ENCODE results near the gene CYBC1. TPM values are rescaled to one million over a fixed set of nuclear protein-coding genes. Genes with fewer than 3 reads are reported as not detected.
A peak's percentile ranks its signal among the peaks of the same experiment; 100 is the strongest.
"Not testable (repeated sequence)": the region's sequence is repeated elsewhere in the genome, so short reads cannot be mapped to it uniquely, and the experiment has no call there.

Gene CYBC1
- total RNA-seq, 2 experiments from 2014 or later = 301 to 323 TPM

GRCh38 chr17:82465023-82465603, 14.6 kb upstream of the CYBC1 start:
- Mint-ChIP-seq H3K36me3 (peaks cover 44% of the 10 kb centered on the region), H3K27ac (no peak overlapping the region), H3K9me3 (no peaks in the 10 kb centered on the region), H3K4me3 (no peak overlapping the region), H3K4me1 (peaks cover 23% of the 10 kb centered on the region), H3K27me3 (no peaks in the 10 kb centered on the region)
- DNase-seq = no peak
- POLR2A ChIA-PET = no interaction called here
- ATAC-seq (ENCODE audit: low read depth) = no peak

DNA sequence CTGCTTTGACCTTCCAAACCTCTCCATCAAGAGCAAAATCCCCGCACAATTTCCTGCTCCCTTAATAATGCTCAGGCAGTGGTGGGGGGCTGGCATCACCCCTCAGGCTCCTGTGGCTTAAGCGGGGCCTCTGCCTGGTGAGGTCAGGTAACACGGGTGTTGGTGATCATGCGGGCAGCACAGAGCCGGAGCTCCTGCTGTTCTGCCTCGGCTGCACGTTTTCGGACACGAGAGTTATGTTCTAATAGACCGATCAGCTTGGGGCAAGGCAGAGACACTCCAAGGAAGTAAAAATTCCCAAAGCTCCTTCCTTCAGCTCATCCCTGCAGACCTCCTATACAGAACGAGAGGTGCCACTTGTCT, 14.0 kb upstream of the CYBC1 start:
- peaks cover 43% of the 10 kb centered on the region for H3K36me3 Mint-ChIP-seq
- peaks cover 23% of the 10 kb centered on the region for H3K4me1 Mint-ChIP-seq
- DNase-seq (no peak), ATAC-seq (ENCODE audit: low read depth) (no peak)
- H3K27me3 Mint-ChIP-seq = no peaks in the 10 kb centered on the region
- no peaks in the 10 kb centered on the region for H3K9me3 Mint-ChIP-seq
- POLR2A ChIA-PET = interaction anchor here (0.6 kb wide), 1 partner anchor 44 kb away, joined by 3 read pairs; no protein-coding TSS in a partner anchor
- no peak overlapping the region for H3K27ac Mint-ChIP-seq
- no peak overlapping the region for H3K4me3 Mint-ChIP-seq

DNA sequence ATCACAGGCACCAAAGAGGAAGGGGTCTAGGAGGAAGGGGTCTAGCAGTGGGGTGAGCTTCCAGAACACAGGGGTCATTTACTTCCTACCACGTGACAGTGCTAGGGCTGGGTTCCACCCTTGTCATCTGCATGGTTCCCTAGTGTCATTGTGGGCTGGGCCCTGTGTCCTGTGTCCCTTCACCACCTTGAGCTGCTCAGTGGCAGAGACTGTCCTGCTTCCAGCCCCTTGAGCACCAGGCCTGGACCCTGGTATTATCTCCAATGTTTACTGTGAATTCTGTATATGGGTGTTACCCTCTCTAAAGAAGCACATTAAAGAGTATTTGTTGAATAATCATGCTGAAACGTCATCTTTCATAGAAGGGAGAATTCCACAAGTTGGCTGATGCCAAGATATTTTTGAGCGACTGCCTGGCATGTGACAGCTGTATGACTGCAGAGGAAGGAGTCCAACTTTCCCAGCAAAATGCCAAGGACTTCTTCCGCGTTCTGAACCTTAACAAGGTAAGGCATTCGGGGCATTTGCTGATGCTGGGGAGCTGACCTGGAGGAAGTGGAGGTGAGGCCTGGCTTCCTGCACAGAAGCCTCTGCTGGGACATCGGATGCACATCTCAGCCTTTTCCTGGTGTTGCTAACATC, 13.5 kb upstream of the CYBC1 start:
- Mint-ChIP-seq H3K9me3 (no peaks in the 10 kb centered on the region), H3K36me3 (peaks cover 42% of the 10 kb centered on the region), H3K4me3 (no peak overlapping the region)

GRCh38 chr17:82463391-82463790, 12.8 kb upstream of the CYBC1 start:
- peaks cover 35% of the 10 kb centered on the region for H3K36me3 Mint-ChIP-seq
- H3K4me1 Mint-ChIP-seq = peaks cover 23% of the 10 kb centered on the region
- no peaks in the 10 kb centered on the region for H3K27me3 Mint-ChIP-seq
- POLR2A ChIA-PET = interaction anchor here (1.1 kb wide), 1 partner anchor 14 kb away, joined by 3 read pairs; no protein-coding TSS in a partner anchor
- DNase-seq (no peak), ATAC-seq (ENCODE audit: low read depth) (no peak)
- H3K27ac Mint-ChIP-seq = peak overlapping the region; percentile 17
- H3K9me3 Mint-ChIP-seq = no peaks in the 10 kb centered on the region
- H3K4me3 Mint-ChIP-seq = no peak overlapping the region

More for the DNA sequence above, 13.5 kb upstream of the CYBC1 start:
- no peak for DNase-seq
- no peak for ATAC-seq (ENCODE audit: low read depth)
- POLR2A ChIA-PET = interaction anchor here (0.6 kb wide), 1 partner anchor 45 kb away, joined by 3 read pairs; no protein-coding TSS in a partner anchor
- H3K27me3 Mint-ChIP-seq = no peaks in the 10 kb centered on the region
- no peak overlapping the region for H3K27ac Mint-ChIP-seq
- H3K4me1 Mint-ChIP-seq = peaks cover 27% of the 10 kb centered on the region

- ATAC-seq (ENCODE audit: low read depth) (no peak), DNase-seq (no peak)
- H3K9me3 Mint-ChIP-seq = no peaks in the 10 kb centered on the region
- no peak overlapping the region for H3K4me3 Mint-ChIP-seq
- H3K27me3 Mint-ChIP-seq = no peaks in the 10 kb centered on the region
- POLR2A ChIA-PET = interaction anchor here (1.1 to 1.4 kb wide), 2 partner anchors 12 kb away, joined by 3 to 4 read pairs; no protein-coding TSS in a partner anchor
- H3K4me1 Mint-ChIP-seq = peaks cover 33% of the 10 kb centered on the region
- peaks cover 34% of the 10 kb centered on the region for H3K36me3 Mint-ChIP-seq
- H3K27ac Mint-ChIP-seq = peak overlapping the region; percentile 61
Observed at GRCh38 chr17:82461827-82462524, 11.4 kb upstream of the CYBC1 start.

DNA sequence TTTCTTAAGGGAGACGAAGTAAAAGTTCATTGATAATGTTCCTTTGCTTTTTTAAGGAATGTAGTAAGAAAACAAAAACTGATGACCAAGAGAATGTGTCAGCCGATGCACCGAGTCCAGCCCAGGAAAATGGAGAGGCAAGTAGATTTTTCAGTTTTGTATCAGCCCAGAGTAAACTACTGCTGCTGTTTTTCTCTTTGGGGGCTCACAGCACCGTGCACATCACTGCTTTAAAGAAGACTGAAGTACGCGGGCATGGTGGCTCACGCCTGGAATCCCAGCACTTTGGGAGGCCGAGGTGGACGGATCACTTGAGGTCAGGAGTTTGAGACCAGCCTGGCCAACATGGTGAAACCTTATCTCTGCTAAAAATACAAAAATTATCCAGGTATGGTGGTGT, 9.4 kb upstream of the CYBC1 start:
- DNase-seq; H3K27ac Mint-ChIP-seq; ATAC-seq (ENCODE audit: low read depth); H3K9me3 Mint-ChIP-seq; H3K27me3 Mint-ChIP-seq: not testable (repeated sequence)
- Mint-ChIP-seq H3K4me3 (peak overlapping the region; percentile 79), H3K4me1 (peaks cover 34% of the 10 kb centered on the region), H3K36me3 (peaks cover 28% of the 10 kb centered on the region)
- POLR2A ChIA-PET = interaction anchor here (0.6 to 1.0 kb wide), 3 partner anchors 10 to 29 kb away, joined by 3 to 4 read pairs (median 3); no protein-coding TSS in a partner anchor

DNA sequence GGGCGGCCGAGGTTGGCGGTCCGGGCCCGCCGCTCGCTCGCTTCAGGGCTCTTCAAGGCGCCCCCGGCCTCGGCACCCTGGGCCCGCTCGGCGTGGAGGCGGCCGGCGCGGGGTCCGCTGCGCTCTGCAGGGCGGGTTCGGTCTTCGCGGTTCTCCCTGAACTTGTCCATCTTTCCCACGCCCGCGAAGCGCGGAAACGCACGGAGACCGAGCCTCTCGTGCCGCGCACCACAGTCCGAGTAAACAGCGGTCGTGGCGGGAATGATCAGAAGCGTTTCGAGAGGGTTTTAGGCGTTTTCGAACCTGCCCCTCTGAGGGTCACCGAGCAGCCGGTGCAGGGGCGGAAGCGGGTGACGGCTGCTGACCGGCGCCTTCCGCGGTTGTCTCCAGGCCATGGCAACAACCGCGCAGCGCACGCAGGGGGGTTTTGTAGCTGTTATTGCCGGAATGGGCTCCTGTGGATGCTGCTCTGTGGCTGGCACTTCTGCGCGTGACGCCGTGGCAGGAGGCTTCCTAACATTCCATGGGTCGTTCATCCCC, 8.4 kb upstream of the CYBC1 start:
- Mint-ChIP-seq H3K36me3 (peaks cover 29% of the 10 kb centered on the region), H3K4me1 (peaks cover 32% of the 10 kb centered on the region), H3K27me3 (no peaks in the 10 kb centered on the region), H3K27ac (peak overlapping the region; percentile 88), H3K4me3 (peak overlapping the region; percentile 79), H3K9me3 (no peaks in the 10 kb centered on the region)
- POLR2A ChIA-PET = interaction anchor here (1.0 kb wide), 1 partner anchor 9 kb away, joined by 4 read pairs; no protein-coding TSS in a partner anchor
- ATAC-seq (ENCODE audit: low read depth) = no peak
- DNase-seq = no peak

GRCh38 chr17:82458179-82458884, 7.8 kb upstream of the CYBC1 start, which contains the start of gene NARF:
Gene NARF (plus strand): TSS chr17:82458741. CDS start chr17:82458804, 63 bp downstream.
- Mint-ChIP-seq H3K27ac (peak within 1 kb of the TSS; percentile 95), H3K4me1 (peaks cover 32% of the 10 kb centered on the region), H3K27me3 (no peaks in the 10 kb centered on the region), H3K9me3 (no peaks in the 10 kb centered on the region), H3K36me3 (peaks cover 25% of the 10 kb centered on the region), H3K4me3 (peak within 1 kb of the TSS; percentile 79)
- DNase-seq (peak; percentile 96), ATAC-seq (ENCODE audit: low read depth) (peak; percentile 97)
- POLR2A ChIA-PET = interaction anchor here (0.5 to 1.7 kb wide), 9 partner anchors 9 to 405 kb away, joined by 3 to 17 read pairs (median 3); partner anchors contain the start of gene CD7

DNA sequence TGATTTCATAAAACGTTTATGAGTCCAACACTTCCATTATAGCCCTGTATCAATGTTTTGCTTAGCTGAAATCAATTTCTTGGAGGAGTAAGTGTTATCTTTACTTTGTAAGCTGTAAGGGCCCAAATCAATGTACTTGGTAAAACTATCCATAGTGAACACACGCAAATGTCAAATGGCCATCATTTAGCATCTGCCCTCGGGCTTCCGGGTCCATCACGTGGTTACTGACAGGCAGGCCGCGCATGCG, 7.3 kb upstream of the CYBC1 start:
- H3K9me3 Mint-ChIP-seq = no peaks in the 10 kb centered on the region
- H3K27me3 Mint-ChIP-seq = no peaks in the 10 kb centered on the region
- ATAC-seq (ENCODE audit: low read depth) (no peak), DNase-seq (no peak)
- POLR2A ChIA-PET = interaction anchor here (0.5 to 1.7 kb wide), 9 partner anchors 8 to 406 kb away, joined by 3 to 17 read pairs (median 3); partner anchors contain the start of gene CD7
- H3K27ac Mint-ChIP-seq = peak overlapping the region; percentile 95
- peak overlapping the region; percentile 79 for H3K4me3 Mint-ChIP-seq
- peaks cover 31% of the 10 kb centered on the region for H3K4me1 Mint-ChIP-seq
- peaks cover 26% of the 10 kb centered on the region for H3K36me3 Mint-ChIP-seq

DNA sequence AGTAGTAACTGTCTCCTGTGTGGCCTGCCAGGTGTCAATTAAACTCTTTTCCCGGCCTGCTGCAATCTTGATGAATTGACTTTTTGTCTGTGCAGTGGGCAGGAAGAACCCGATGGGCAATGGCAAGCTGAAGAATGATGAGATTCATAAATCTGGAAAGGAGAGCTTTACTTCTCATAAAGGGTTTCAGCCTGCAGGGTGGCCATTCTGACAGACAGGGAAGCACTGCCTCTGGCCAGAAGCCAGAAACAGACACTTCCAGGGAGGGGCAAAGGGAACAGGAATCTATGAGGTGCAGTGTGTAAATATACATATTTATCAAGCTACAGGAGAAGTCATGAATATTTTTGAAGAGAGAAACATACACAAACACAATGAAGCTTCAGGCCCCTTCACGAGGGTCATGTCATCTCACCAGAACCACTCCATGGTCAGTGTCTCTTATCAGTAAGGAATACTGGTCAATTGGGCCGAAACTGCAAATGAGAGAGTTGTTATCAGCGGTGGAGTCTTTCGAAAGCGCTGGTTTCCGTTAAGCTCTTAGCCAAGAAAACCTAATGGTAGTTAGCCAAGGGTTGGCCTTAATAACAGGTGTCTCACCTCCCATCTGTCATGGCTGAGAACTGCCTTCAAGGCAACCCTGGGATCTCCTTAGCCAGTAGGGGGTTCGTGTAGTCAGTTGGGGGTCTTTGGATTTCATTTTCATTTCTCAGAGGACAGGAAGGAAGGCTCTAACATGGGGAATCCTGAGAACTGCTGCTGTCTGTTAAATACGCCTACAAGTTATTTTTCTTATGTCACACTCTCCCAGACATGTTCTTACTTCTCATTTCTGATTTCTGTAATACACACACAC, 6.7 kb upstream of the CYBC1 start:
- POLR2A ChIA-PET = interaction anchor here (0.5 to 1.7 kb wide), 10 partner anchors 8 to 160 kb away, joined by 3 to 17 read pairs (median 4); partner anchors contain the start of gene CD7
- Mint-ChIP-seq H3K4me1 (peaks cover 30% of the 10 kb centered on the region), H3K27ac (peak overlapping the region; percentile 95)

GRCh38 chr17:82453706-82454105, 3.2 kb upstream of the CYBC1 start:
- peaks cover 37% of the 10 kb centered on the region for H3K4me1 Mint-ChIP-seq
- H3K9me3 Mint-ChIP-seq; H3K27ac Mint-ChIP-seq; H3K27me3 Mint-ChIP-seq; DNase-seq; ATAC-seq (ENCODE audit: low read depth); POLR2A ChIA-PET; H3K4me3 Mint-ChIP-seq: not testable (repeated sequence)
- H3K36me3 Mint-ChIP-seq = peaks cover 19% of the 10 kb centered on the region

More for the DNA sequence above, 6.7 kb upstream of the CYBC1 start:
- no peaks in the 10 kb centered on the region for H3K9me3 Mint-ChIP-seq
- peak overlapping the region; percentile 79 for H3K4me3 Mint-ChIP-seq
- H3K36me3 Mint-ChIP-seq = peaks cover 21% of the 10 kb centered on the region
- ATAC-seq (ENCODE audit: low read depth) (no peak), DNase-seq (no peak)
- no peaks in the 10 kb centered on the region for H3K27me3 Mint-ChIP-seq

DNA sequence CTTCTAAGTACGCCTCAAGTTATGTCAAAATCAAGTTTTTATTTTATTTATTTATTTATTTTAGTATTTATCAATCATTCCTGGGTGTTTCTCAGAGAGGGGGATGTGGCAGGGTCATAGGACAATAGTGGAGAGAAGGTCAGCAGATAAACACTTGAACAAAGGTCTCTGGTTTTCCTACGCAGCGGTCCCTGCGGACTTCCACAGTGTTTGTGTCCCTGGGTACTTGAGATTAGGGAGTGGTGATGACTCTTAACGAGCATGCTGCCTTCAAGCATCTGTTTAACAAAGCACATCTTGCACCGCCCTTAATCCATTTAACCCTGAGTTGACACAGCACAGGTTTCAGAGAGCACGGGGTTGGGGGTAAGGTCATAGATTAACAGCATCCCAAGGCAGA, 2.6 kb upstream of the CYBC1 start:
- Mint-ChIP-seq H3K36me3 (peaks cover 19% of the 10 kb centered on the region), H3K4me1 (peaks cover 37% of the 10 kb centered on the region)
- POLR2A ChIA-PET; ATAC-seq (ENCODE audit: low read depth); DNase-seq; H3K27me3 Mint-ChIP-seq; H3K9me3 Mint-ChIP-seq; H3K4me3 Mint-ChIP-seq; H3K27ac Mint-ChIP-seq: not testable (repeated sequence)
